Uterus (tissue), 2 donors: ENCODE measurements around the gene GPM6B.

Experiments
- POLR2A ChIP-seq, 2 donors: fragments of 450-650 bp; IDR thresholded peaks; one replicate each; pipeline ENCODE4 v1.6.1; 2016; ENCODE audit warnings: antibody characterized with exemption in 2 of 2, mild to moderate bottlenecking in 1 of 2, moderate library complexity in 1 of 2
- TF ChIP-seq, protein P1 (sequence below), 4 experiments: fragments of 200-600 bp in 2 of 4; fragments of 450-650 bp in 2 of 4; sonication (generic) in 2 of 4; IDR thresholded peaks; one replicate each; pipeline ENCODE4 v1.5.1; 2016 to 2019; ENCODE audit warnings: antibody characterized with exemption in 4 of 4, mild to moderate bottlenecking in 2 of 4, moderate library complexity in 1 of 4

DNA sequence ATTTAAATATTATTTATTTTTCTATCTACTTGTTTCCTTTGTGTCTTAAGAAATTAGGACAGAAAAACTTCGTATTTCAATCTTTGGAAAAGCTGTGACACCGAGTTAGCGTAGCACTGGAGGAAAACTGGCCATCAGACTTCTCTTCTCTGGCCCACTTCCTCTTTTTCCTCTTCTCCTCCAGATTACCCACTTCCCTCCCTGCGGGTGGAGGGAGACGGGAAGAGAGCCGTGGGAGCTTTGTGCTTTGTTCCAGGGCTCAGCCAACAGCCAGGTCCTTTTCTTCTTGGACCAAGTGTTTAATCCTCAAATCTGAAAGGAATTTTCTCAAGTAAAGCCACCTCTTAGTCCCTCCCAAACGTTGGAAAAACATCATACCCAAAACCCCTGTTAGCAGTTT, 52.6 kb downstream of the GPM6B start:
- TF ChIP-seq, protein P1, sequence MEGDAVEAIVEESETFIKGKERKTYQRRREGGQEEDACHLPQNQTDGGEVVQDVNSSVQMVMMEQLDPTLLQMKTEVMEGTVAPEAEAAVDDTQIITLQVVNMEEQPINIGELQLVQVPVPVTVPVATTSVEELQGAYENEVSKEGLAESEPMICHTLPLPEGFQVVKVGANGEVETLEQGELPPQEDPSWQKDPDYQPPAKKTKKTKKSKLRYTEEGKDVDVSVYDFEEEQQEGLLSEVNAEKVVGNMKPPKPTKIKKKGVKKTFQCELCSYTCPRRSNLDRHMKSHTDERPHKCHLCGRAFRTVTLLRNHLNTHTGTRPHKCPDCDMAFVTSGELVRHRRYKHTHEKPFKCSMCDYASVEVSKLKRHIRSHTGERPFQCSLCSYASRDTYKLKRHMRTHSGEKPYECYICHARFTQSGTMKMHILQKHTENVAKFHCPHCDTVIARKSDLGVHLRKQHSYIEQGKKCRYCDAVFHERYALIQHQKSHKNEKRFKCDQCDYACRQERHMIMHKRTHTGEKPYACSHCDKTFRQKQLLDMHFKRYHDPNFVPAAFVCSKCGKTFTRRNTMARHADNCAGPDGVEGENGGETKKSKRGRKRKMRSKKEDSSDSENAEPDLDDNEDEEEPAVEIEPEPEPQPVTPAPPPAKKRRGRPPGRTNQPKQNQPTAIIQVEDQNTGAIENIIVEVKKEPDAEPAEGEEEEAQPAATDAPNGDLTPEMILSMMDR (IDR thresholded peaks at IDR 0.05) = no peak
- TF ChIP-seq POLR2A (IDR thresholded peaks at IDR 0.05) = no peak
